ENCODE results near the gene TRIM25. TPM values are rescaled to one million over a fixed set of nuclear protein-coding genes. Genes with fewer than 3 reads are reported as not detected.

The TRIM25 gene
- total and polyA plus RNA-seq, 2 donors (not counting 1 experiment from before 2014, with no cell fraction given) = 53.3 to 53.9 TPM

GRCh38 chr17:56936697-56937322 is 23.0 kb upstream of the TRIM25 start:
- no peak for DNase-seq (ENCODE audit: low read depth in 2 of 2)
- H3K27me3 ChIP-seq (ENCODE audit: control insufficient read depth, insufficient read depth, low read length) = no peaks in the 10 kb centered on the region
- no peaks in the 10 kb centered on the region for H3K79me2 ChIP-seq (ENCODE audit: control insufficient read depth, insufficient read depth, low read length)
- H3K9ac ChIP-seq (ENCODE audit: insufficient read depth, low read length) = no peak overlapping the region
- no peak overlapping the region for H3K4me2 ChIP-seq (ENCODE audit: extremely low read depth, insufficient read depth, low read length)
- H3K4me1 ChIP-seq (ENCODE audit: control insufficient read depth, extremely low read depth, insufficient read depth, low read length) = no peaks in the 10 kb centered on the region
- H4K20me1 ChIP-seq (ENCODE audit: control insufficient read depth, extremely low read depth, insufficient read depth, low read length) = no peaks in the 10 kb centered on the region
- TF ChIP-seq CTCF (conservative IDR thresholded peaks at IDR 0.05 in 1 of 2, IDR thresholded peaks at IDR 0.05 in 1 of 2; ENCODE audit: low read depth in 1 of 2, low read length in 2 of 2) (no peak), EZH2 (IDR thresholded peaks at IDR 0.05; ENCODE audit: low read length, missing control alignments) (no peak)
- no peaks in the 10 kb centered on the region for H3K9me3 ChIP-seq (ENCODE audit: control insufficient read depth, insufficient read depth, low read depth, low read length)
- peaks cover 3% of the 10 kb centered on the region for H3K36me3 ChIP-seq (ENCODE audit: control insufficient read depth, insufficient read depth, low read length)
- no peak overlapping the region for H3K4me3 ChIP-seq (replicated peaks in 1 of 4; ENCODE audit: control extremely low read depth in 1 of 4, insufficient read depth in 1 of 4, low read depth in 3 of 4, low read length in 4 of 4)
- H2AFZ ChIP-seq (ENCODE audit: low read length) = no peak overlapping the region
- H3K27ac ChIP-seq (ENCODE audit: insufficient read depth, low read length) = no peak overlapping the region

- no peak overlapping the region for H3K4me2 ChIP-seq (ENCODE audit: extremely low read depth, insufficient read depth, low read length)
- no peak overlapping the region for H3K4me3 ChIP-seq (replicated peaks in 1 of 4; ENCODE audit: control extremely low read depth in 1 of 4, insufficient read depth in 1 of 4, low read depth in 3 of 4, low read length in 4 of 4)
- H3K27ac ChIP-seq (ENCODE audit: insufficient read depth, low read length) = no peak overlapping the region
- no peaks in the 10 kb centered on the region for H4K20me1 ChIP-seq (ENCODE audit: control insufficient read depth, extremely low read depth, insufficient read depth, low read length)
- DNase-seq (ENCODE audit: low read depth in 2 of 2) = no peak
- H3K27me3 ChIP-seq (ENCODE audit: control insufficient read depth, insufficient read depth, low read length) = no peaks in the 10 kb centered on the region
- no peaks in the 10 kb centered on the region for H3K79me2 ChIP-seq (ENCODE audit: control insufficient read depth, insufficient read depth, low read length)
- no peaks in the 10 kb centered on the region for H3K4me1 ChIP-seq (ENCODE audit: control insufficient read depth, extremely low read depth, insufficient read depth, low read length)
- TF ChIP-seq EZH2 (IDR thresholded peaks at IDR 0.05; ENCODE audit: low read length, missing control alignments) = no peak
- TF ChIP-seq CTCF (conservative IDR thresholded peaks at IDR 0.05 in 1 of 2, IDR thresholded peaks at IDR 0.05 in 1 of 2; ENCODE audit: low read depth in 1 of 2, low read length in 2 of 2) = no peak
- H3K36me3 ChIP-seq (ENCODE audit: control insufficient read depth, insufficient read depth, low read length) = peaks cover 1% of the 10 kb centered on the region
- no peak overlapping the region for H2AFZ ChIP-seq (ENCODE audit: low read length)
- no peaks in the 10 kb centered on the region for H3K9me3 ChIP-seq (ENCODE audit: control insufficient read depth, insufficient read depth, low read depth, low read length)
- H3K9ac ChIP-seq (ENCODE audit: insufficient read depth, low read length) = no peak overlapping the region
Observed at GRCh38 chr17:56935461-56935860, 21.6 kb upstream of the TRIM25 start.

DNA sequence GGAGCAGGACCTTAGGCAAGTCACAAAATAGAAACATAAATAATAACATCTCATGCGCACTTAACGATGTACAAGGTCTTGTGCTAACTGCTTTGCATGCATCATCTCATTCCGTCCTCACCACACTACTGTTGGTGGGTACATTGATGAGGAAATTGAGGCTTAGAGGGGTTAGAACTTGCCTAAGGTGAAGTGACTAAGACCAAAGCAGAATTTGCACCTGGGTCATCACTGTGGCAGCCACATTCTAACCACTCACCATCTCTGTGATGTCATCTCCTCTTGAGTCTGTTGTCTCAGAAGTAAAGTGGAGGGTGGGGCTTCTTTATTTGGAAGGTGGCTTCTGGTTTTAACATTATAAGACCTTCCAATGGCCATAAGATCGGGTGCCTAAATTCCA is 20.4 kb upstream of the TRIM25 start:
- Histone ChIP-seq H2AFZ (ENCODE audit: low read length) (no peak overlapping the region), H3K27ac (ENCODE audit: insufficient read depth, low read length) (no peak overlapping the region), H3K79me2 (ENCODE audit: control insufficient read depth, insufficient read depth, low read length) (no peaks in the 10 kb centered on the region), H3K9ac (ENCODE audit: insufficient read depth, low read length) (no peak overlapping the region), H3K36me3 (ENCODE audit: control insufficient read depth, insufficient read depth, low read length) (peaks cover 1% of the 10 kb centered on the region), H3K4me1 (ENCODE audit: control insufficient read depth, extremely low read depth, insufficient read depth, low read length) (no peaks in the 10 kb centered on the region), H4K20me1 (ENCODE audit: control insufficient read depth, extremely low read depth, insufficient read depth, low read length) (no peaks in the 10 kb centered on the region), H3K9me3 (ENCODE audit: control insufficient read depth, insufficient read depth, low read depth, low read length) (no peaks in the 10 kb centered on the region), H3K4me3 (replicated peaks in 1 of 4; ENCODE audit: control extremely low read depth in 1 of 4, insufficient read depth in 1 of 4, low read depth in 3 of 4, low read length in 4 of 4) (no peak overlapping the region), H3K27me3 (ENCODE audit: control insufficient read depth, insufficient read depth, low read length) (no peaks in the 10 kb centered on the region), H3K4me2 (ENCODE audit: extremely low read depth, insufficient read depth, low read length) (no peak overlapping the region)
- TF ChIP-seq CTCF (conservative IDR thresholded peaks at IDR 0.05 in 1 of 2, IDR thresholded peaks at IDR 0.05 in 1 of 2; ENCODE audit: low read depth in 1 of 2, low read length in 2 of 2) = no peak
- TF ChIP-seq EZH2 (IDR thresholded peaks at IDR 0.05; ENCODE audit: low read length, missing control alignments) = no peak
- no peak for DNase-seq (ENCODE audit: low read depth in 2 of 2)

Data from fibroblast of lung (primary cell).